Mesodermal cell (in vitro differentiated cells): ENCODE results near the gene CDH5.

ENCODE experiments used
- H3K27ac ChIP-seq: 2 replicates; pipeline ENCODE4 v1.7.0; 2013; ENCODE audit warnings: mild to moderate bottlenecking, low read depth, low read length, moderate library complexity; ENCODE audit not compliant: severe bottlenecking
- H3K36me3 ChIP-seq: 2 replicates; pipeline ENCODE4 v1.7.1; 2013; ENCODE audit warnings: mild to moderate bottlenecking, low read length, moderate library complexity; ENCODE audit not compliant: control insufficient read depth, insufficient read depth
- H3K4me1 ChIP-seq: one replicate; pipeline ENCODE4 v1.7.1; 2013; ENCODE audit warnings: mild to moderate bottlenecking, low read length; ENCODE audit not compliant: insufficient read depth, control insufficient read depth, poor library complexity, severe bottlenecking
- H3K4me3 ChIP-seq: 2 replicates; pipeline ENCODE4 v1.7.0; 2013; ENCODE audit warnings: low read length, control low read depth, mild to moderate bottlenecking; ENCODE audit not compliant: insufficient read depth, poor library complexity, severe bottlenecking; ENCODE audit errors: extremely low read depth
- H3K9me3 ChIP-seq: 2 replicates; pipeline ENCODE4 v1.7.1; 2013; ENCODE audit warnings: mild to moderate bottlenecking, low read length, moderate library complexity; ENCODE audit not compliant: control insufficient read depth
- WGBS, 2 experiments: methylation state at CpG; one replicate each; pipeline ENCODE4 v1.1.5; 2013; ENCODE audit warnings: missing lambda C conversion rate in 2 of 2; ENCODE audit not compliant: insufficient coverage in 2 of 2; 5-methylcytosine and 5-hydroxymethylcytosine counted together

CDH5 gene

GRCh38 chr16:66426112-66427035, 59.9 kb downstream of the CDH5 start:
- no peaks in the 10 kb centered on the region for H3K9me3 ChIP-seq
- no peaks in the 10 kb centered on the region for H3K36me3 ChIP-seq
- 20 to 26% methylated on average over 37 to 52 of the region's 56 CpGs for WGBS, 2 experiments
- no peak overlapping the region for H3K27ac ChIP-seq
- H3K4me1 ChIP-seq, result no peaks in the 10 kb centered on the region
- peak overlapping the region; percentile 23 for H3K4me3 ChIP-seq

- Histone ChIP-seq H3K4me1 (no peaks in the 10 kb centered on the region), H3K4me3 (peak within 1 kb of the TSS; percentile 43), H3K27ac (no peak within 1 kb of the TSS), H3K36me3 (no peaks in the 10 kb centered on the region), H3K9me3 (no peaks in the 10 kb centered on the region)
- WGBS, 2 experiments, result 0% methylated on average over 88 to 92 of the region's 118 CpGs
Measured at GRCh38 chr16:66427036-66427860, 60.8 kb downstream of the CDH5 start, which contains the start of gene BEAN1. Gene BEAN1, plus strand, starts transcription at chr16:66427295. Its CDS starts 10,382 bp downstream, at chr16:66437677.

GRCh38 chr16:66427871-66428681, 61.6 kb downstream of the CDH5 start:
- Histone ChIP-seq H3K4me3 (peak overlapping the region; percentile 43), H3K36me3 (no peaks in the 10 kb centered on the region), H3K4me1 (peaks cover under 1% of the 10 kb centered on the region), H3K27ac (no peak overlapping the region), H3K9me3 (no peaks in the 10 kb centered on the region)
- WGBS, 2 experiments, result 1 to 3% methylated on average over 18 to 22 of the region's 40 CpGs

GRCh38 chr16:66428682-66429251, 62.3 kb downstream of the CDH5 start:
- Histone ChIP-seq H3K9me3 (no peaks in the 10 kb centered on the region), H3K36me3 (no peaks in the 10 kb centered on the region), H3K27ac (no peak overlapping the region), H3K4me1 (peaks cover 7% of the 10 kb centered on the region), H3K4me3 (no peak overlapping the region)
- 28 to 48% methylated on average over 7 to 11 of the region's 11 CpGs for WGBS, 2 experiments

GRCh38 chr16:66429290-66429962, 62.9 kb downstream of the CDH5 start:
- 66 to 67% methylated on average over 8 to 9 of the region's 9 CpGs for WGBS, 2 experiments
- H3K9me3 ChIP-seq, result no peaks in the 10 kb centered on the region
- H3K27ac ChIP-seq, result no peak overlapping the region
- H3K36me3 ChIP-seq, result no peaks in the 10 kb centered on the region
- peaks cover 7% of the 10 kb centered on the region for H3K4me1 ChIP-seq
- H3K4me3 ChIP-seq, result no peak overlapping the region

GRCh38 chr16:66430214-66430613, 63.7 kb downstream of the CDH5 start:
- peaks cover 7% of the 10 kb centered on the region for H3K4me1 ChIP-seq
- H3K27ac ChIP-seq, result no peak overlapping the region
- no peaks in the 10 kb centered on the region for H3K36me3 ChIP-seq
- H3K4me3 ChIP-seq, result no peak overlapping the region
- H3K9me3 ChIP-seq, result no peaks in the 10 kb centered on the region
- WGBS, 2 experiments, result 81 to 92% methylated on average over 2 of the region's 3 CpGs

- Histone ChIP-seq H3K9me3 (no peaks in the 10 kb centered on the region), H3K27ac (no peak overlapping the region), H3K4me3 (no peak overlapping the region), H3K4me1 (peaks cover 7% of the 10 kb centered on the region), H3K36me3 (no peaks in the 10 kb centered on the region)
- 92 to 95% methylated on average over 4 to 6 of the region's 8 CpGs for WGBS, 2 experiments
Measured at GRCh38 chr16:66431760-66432159, 65.3 kb downstream of the CDH5 start.

- Histone ChIP-seq H3K36me3 (no peaks in the 10 kb centered on the region), H3K4me3 (no peak overlapping the region), H3K9me3 (no peaks in the 10 kb centered on the region), H3K4me1 (peaks cover 7% of the 10 kb centered on the region), H3K27ac (no peak overlapping the region)
- 93 to 95% methylated on average over 3 to 5 of the region's 5 CpGs for WGBS, 2 experiments
Measured at GRCh38 chr16:66432429-66432828, 65.9 kb downstream of the CDH5 start.

GRCh38 chr16:66434619-66435430, 68.3 kb downstream of the CDH5 start:
- Histone ChIP-seq H3K9me3 (no peaks in the 10 kb centered on the region), H3K4me3 (no peak overlapping the region), H3K36me3 (no peaks in the 10 kb centered on the region), H3K27ac (no peak overlapping the region), H3K4me1 (peaks cover 7% of the 10 kb centered on the region)
- WGBS, 2 experiments, result 83 to 93% methylated on average over 7 of the region's 9 CpGs
